ENCODE results near the gene PPP1R15A.

DNA sequence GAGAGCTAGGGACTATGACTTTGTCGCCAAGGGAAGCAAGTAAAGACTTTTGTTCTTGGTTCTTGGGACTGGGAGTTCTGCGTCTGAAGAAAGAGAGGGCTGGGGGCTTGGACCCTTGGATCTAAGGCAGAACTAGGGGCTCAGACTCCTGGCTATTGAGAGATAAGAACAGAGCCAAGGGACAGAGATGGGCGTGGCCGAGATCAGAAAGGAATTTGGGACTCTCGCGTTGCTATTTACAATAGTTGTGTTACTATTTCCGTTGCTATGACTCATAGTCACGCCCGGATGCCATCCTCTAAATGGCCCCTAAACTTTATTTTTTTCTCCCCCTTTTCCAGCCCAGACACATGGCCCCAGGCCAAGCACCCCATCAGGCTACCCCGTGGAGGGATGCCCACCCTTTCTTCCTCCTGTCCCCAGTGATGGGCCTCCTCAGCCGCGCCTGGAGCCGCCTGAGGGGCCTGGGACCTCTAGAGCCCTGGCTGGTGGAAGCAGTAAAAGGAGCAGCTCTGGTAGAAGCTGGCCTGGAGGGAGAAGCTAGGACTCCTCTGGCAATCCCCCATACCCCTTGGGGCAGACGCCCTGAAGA is 759 bp downstream of the PPP1R15A start:
- TF ChIP-seq PRDM15 (CRISPR knock-in tag; IDR thresholded peaks at IDR 0.05): no peak
- TF ChIP-seq NFE2L1 (CRISPR knock-in tag; IDR thresholded peaks at IDR 0.05): no peak
